B cell (primary cell): ENCODE data around the gene MDP1. TPM values are rescaled to one million over a fixed set of nuclear protein-coding genes. Genes with fewer than 3 reads are reported as not detected.

Experiments
- ATAC-seq: fragments of 200-7000 bp; cut with Tn5 transposase; one replicate; pipeline ENCODE4 v1.10.0; 2021; ENCODE audit warnings: low read depth, mild to moderate bottlenecking, moderate number of reproducible peaks, moderate library complexity
- CTCF ChIA-PET: fragments of 350-600 bp; sonication (Branson Sonifier 250); formaldehyde crosslinking; loops from one replicate; lab custom pipeline; 2021; ENCODE audit warnings: antibody characterized with exemption, inconsistent platforms; lab: Charles Lee
- POLR2A ChIA-PET: fragments of 350-600 bp; sonication (Branson Sonifier 250); formaldehyde crosslinking; loops from one replicate; lab custom pipeline; 2021; ENCODE audit warnings: antibody characterized with exemption; lab: Charles Lee
- DNase-seq: peaks from one replicate; pipeline ENCODE4 v3.0.0; 2013
- H2AFZ ChIP-seq: 2 replicates; pipeline ENCODE4 v1.6.1; 2012; ENCODE audit warnings: mild to moderate bottlenecking, low read depth, low read length; ENCODE audit not compliant: insufficient read depth, poor library complexity, severe bottlenecking
- H3K27ac ChIP-seq, 2 donors: 1 replicate in 1 of 2; 2 replicates in 1 of 2; pipeline ENCODE4 v1.5.1; 2012 to 2013; ENCODE audit warnings: low read length in 2 of 2, mild to moderate bottlenecking in 2 of 2, moderate library complexity in 1 of 2
- H3K27me3 ChIP-seq, 4 experiments: fragments of 200-600 bp in 1 of 4; sonication (generic) in 1 of 4; replicated peaks in 1 of 4; 1 replicate in 2 of 4; 2 replicates in 2 of 4; pipeline versions ENCODE4 v1.6.1 to v1.7.0; 2013 to 2016; ENCODE audit warnings: low read length in 3 of 4, mild to moderate bottlenecking in 2 of 4, mixed read lengths in 1 of 4, moderate library complexity in 1 of 4; ENCODE audit not compliant: insufficient read depth in 4 of 4, control insufficient read depth in 3 of 4; ENCODE audit errors: control extremely low read depth in 1 of 4
- H3K36me3 ChIP-seq, 2 experiments: replicated peaks in 1 of 2; 1 replicate in 1 of 2; 2 replicates in 1 of 2; pipeline versions ENCODE4 v1.6.1 to v1.7.1; 2013; ENCODE audit warnings: low read length in 1 of 2; ENCODE audit not compliant: insufficient read depth in 2 of 2, control insufficient read depth in 1 of 2; ENCODE audit errors: control extremely low read depth in 1 of 2, extremely low read depth in 1 of 2
- H3K4me1 ChIP-seq, 2 donors: fragments of 200-600 bp in 1 of 2; sonication (generic) in 1 of 2; 1 replicate in 1 of 2; 2 replicates in 1 of 2; pipeline versions ENCODE4 v1.5.1 to v1.6.1; 2013 to 2017; ENCODE audit warnings: low read length in 2 of 2; ENCODE audit not compliant: control insufficient read depth in 2 of 2, insufficient read depth in 2 of 2
- H3K4me2 ChIP-seq: replicated peaks from 2 replicates; pipeline ENCODE3; 2012; ENCODE audit warnings: mild to moderate bottlenecking, low read depth, low read length; ENCODE audit not compliant: poor library complexity, severe bottlenecking
- H3K4me3 ChIP-seq, 5 experiments: fragments of 200-600 bp in 1 of 5; sonication (generic) in 1 of 5; 1 replicate in 3 of 5; 2 replicates in 2 of 5; pipeline versions ENCODE4 v1.5.1 to v1.7.0; 2011 to 2016; ENCODE audit warnings: low read length in 4 of 5, mild to moderate bottlenecking in 4 of 5, low read depth in 2 of 5, control low read depth in 1 of 5, moderate library complexity in 1 of 5; ENCODE audit not compliant: insufficient read depth in 1 of 5; ENCODE audit errors: control extremely low read depth in 1 of 5, extremely low read depth in 1 of 5
- H3K79me2 ChIP-seq: fragments of 200-600 bp; sonication (generic); one replicate; pipeline ENCODE4 v1.6.0; 2016; ENCODE audit warnings: low read length; ENCODE audit not compliant: control insufficient read depth, insufficient read depth
- H3K9ac ChIP-seq: fragments of 200-600 bp; sonication (generic); 2 replicates; pipeline ENCODE4 v1.6.1; 2017; ENCODE audit warnings: mild to moderate bottlenecking, low read length, moderate library complexity
- H3K9me3 ChIP-seq, 3 donors: one replicate each; pipeline versions ENCODE4 v1.6.1 to v1.7.1; 2013; ENCODE audit warnings: low read length in 2 of 3; ENCODE audit not compliant: control insufficient read depth in 2 of 3, insufficient read depth in 1 of 3; ENCODE audit errors: control extremely low read depth in 1 of 3
- H4K20me1 ChIP-seq: 2 replicates; pipeline ENCODE4 v1.6.0; 2012; ENCODE audit warnings: mild to moderate bottlenecking, low read length; ENCODE audit not compliant: insufficient read depth, control insufficient read depth, poor library complexity, severe bottlenecking
- H3K27ac Mint-ChIP-seq: one replicate; pipeline ENCODE4 v1.8.0; 2021; ENCODE audit warnings: mixed read lengths
- H3K27me3 Mint-ChIP-seq: one replicate; pipeline ENCODE4 v1.8.0; 2021; ENCODE audit warnings: mixed read lengths
- H3K4me1 Mint-ChIP-seq: one replicate; pipeline ENCODE4 v1.8.0; 2021; ENCODE audit warnings: mixed read lengths
- H3K4me3 Mint-ChIP-seq: one replicate; pipeline ENCODE4 v1.8.0; 2021; ENCODE audit warnings: mixed read lengths
- H3K9me3 Mint-ChIP-seq: one replicate; pipeline ENCODE4 v1.8.0; 2022; ENCODE audit warnings: mixed read lengths; ENCODE audit not compliant: insufficient read depth
- EZH2 ChIP-seq: IDR thresholded peaks from 2 replicates; pipeline ENCODE4 v1.6.1; 2012; ENCODE audit warnings: borderline replicate concordance, low read depth, mild to moderate bottlenecking, moderate library complexity, low read length; ENCODE audit not compliant: insufficient read depth, poor library complexity, severe bottlenecking
- WGBS: methylation state at CpG from one replicate; pipeline ENCODE4 v1.1.5; 2013; ENCODE audit warnings: missing lambda C conversion rate; ENCODE audit not compliant: insufficient coverage; 5-methylcytosine and 5-hydroxymethylcytosine counted together
- intact Hi-C: fragments of 100-400 bp; cut with micrococcal nuclease; formaldehyde crosslinking; loops from one replicate; pipeline ENCODE4 v1.10.0; 2022
- polyA plus RNA-seq: library from polyadenylated mRNA; depleted of rRNA; stranded (reverse); fragments of >200 nt; gene quantifications from 2 replicates; pipeline ENCODE4 v1.2.3, GENCODE V29; 2012
- total RNA-seq, 2 donors: library from RNA; stranded (reverse); fragments of 120-200 nt in 1 of 2; gene quantifications; 1 replicate in 1 of 2; 2 replicates in 1 of 2; pipeline versions ENCODE4 v1.2.3 to v1.2.4, GENCODE V29; 2013 to 2022
- TF ChIP-seq, protein P1 (sequence below): fragments of 200-600 bp; IDR thresholded peaks from one replicate; pipeline ENCODE4 v1.8.0; 2022; ENCODE audit warnings: antibody characterized with exemption, mild to moderate bottlenecking

MDP1 gene
- total and polyA plus RNA-seq, 2 donors (not counting 1 experiment from before 2014, with no cell fraction given): 11.3 to 28.1 TPM

DNA sequence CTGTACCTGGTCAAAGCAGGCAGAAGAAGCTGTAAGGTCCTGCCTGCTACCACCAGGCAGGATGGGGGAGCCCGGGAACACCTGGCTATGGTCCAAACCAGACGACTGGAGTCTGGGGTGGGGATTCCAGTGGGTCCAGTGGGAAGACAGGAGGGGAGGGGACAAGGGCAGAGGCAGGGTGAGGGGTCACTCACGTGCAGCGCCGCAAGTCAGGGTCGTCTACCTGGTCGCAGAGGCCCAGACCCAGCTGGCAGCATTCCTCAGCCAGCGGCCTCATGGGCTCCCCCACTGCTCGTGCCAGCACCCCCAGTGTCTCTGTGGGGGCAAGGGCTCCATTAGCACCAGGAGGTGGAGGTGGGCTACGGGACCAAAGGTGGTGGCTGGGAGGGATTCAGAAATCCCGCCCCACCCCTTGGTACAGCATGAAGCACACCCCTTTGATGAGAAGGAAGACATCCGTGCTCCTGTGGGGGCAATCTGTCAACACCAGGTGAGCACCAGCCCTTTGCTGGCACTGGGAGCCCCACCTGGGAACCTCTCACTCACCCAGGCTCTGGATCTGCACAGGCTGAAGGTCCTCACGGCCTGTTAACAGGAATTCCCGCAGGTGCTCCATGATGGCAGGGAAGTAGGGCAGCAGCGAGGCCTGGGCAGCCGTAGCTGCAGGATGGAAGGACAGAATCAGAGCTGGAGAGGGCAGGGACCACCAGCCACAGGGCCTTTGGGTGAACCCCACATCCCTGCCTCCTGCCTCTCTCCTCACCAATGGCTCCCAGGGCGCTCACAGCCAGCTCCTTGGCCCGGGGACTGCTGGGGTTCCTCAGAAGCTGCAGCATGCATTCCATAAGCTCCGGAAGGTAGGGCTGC, 31.5 kb downstream of the MDP1 start:
- Mint-ChIP-seq H3K4me1 (peaks cover 28% of the 10 kb centered on the region), H3K4me3 (no peak overlapping the region), H3K27ac (no peak overlapping the region), H3K9me3 (no peaks in the 10 kb centered on the region), H3K27me3 (no peaks in the 10 kb centered on the region)
- Histone ChIP-seq H3K4me1 (peaks cover 14 to 17% of the 10 kb centered on the region in 2 donors), H3K4me3 (no peak overlapping the region), H3K79me2 (peaks cover 34% of the 10 kb centered on the region), H2AFZ (no peak overlapping the region), H3K9ac (no peak overlapping the region), H3K9me3 (no peaks in the 10 kb centered on the region), H3K27ac (no peak overlapping the region), H3K27me3 (no peaks in the 10 kb centered on the region), H3K36me3 (peaks cover 5 to 71% of the 10 kb centered on the region in 2 experiments), H3K4me2 (no peak overlapping the region), H4K20me1 (no peaks in the 10 kb centered on the region)
- ChIA-PET POLR2A (interaction anchor here (0.8 kb wide), 1 partner anchor 22 kb away, joined by 6 read pairs; no protein-coding TSS in a partner anchor), CTCF (interaction anchor here (0.5 kb wide), 1 partner anchor 58 kb away, joined by 3 read pairs; no protein-coding TSS in a partner anchor)
- intact Hi-C loops: no loop called here
- DNase-seq (no peak), ATAC-seq (no peak)
- TF ChIP-seq EZH2: no peak
- TF ChIP-seq, protein P1, sequence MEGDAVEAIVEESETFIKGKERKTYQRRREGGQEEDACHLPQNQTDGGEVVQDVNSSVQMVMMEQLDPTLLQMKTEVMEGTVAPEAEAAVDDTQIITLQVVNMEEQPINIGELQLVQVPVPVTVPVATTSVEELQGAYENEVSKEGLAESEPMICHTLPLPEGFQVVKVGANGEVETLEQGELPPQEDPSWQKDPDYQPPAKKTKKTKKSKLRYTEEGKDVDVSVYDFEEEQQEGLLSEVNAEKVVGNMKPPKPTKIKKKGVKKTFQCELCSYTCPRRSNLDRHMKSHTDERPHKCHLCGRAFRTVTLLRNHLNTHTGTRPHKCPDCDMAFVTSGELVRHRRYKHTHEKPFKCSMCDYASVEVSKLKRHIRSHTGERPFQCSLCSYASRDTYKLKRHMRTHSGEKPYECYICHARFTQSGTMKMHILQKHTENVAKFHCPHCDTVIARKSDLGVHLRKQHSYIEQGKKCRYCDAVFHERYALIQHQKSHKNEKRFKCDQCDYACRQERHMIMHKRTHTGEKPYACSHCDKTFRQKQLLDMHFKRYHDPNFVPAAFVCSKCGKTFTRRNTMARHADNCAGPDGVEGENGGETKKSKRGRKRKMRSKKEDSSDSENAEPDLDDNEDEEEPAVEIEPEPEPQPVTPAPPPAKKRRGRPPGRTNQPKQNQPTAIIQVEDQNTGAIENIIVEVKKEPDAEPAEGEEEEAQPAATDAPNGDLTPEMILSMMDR: no peak
- 94% methylated on average over 18 of the region's 19 CpGs for WGBS

DNA sequence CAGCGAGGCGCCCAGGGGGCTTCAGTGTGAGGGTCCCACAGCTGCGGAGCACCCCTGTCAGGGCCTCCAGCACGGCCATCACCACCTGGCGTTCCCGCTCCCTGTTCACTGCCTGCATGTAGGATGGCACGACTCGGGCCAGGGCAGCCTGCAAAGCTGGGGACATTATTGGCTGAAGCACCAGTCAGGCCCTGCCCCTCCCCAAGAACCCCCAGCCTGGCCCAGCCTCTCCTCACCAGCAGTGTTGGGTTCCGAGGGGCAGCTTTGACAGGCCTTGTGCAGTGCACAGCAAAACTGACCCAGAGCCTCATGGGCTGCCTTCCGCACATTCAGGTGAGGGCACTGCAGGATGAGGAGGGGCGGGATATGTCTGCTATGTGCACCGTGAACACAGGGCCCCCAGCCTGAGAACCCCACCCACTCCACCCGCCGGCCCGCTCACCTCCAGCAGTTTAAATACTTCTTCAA, 32.8 kb downstream of the MDP1 start:
- Histone ChIP-seq H4K20me1 (no peaks in the 10 kb centered on the region), H3K27me3 (no peaks in the 10 kb centered on the region), H3K79me2 (peaks cover 33% of the 10 kb centered on the region), H3K9ac (no peak overlapping the region), H3K36me3 (peaks cover 5 to 73% of the 10 kb centered on the region in 2 experiments), H3K4me3 (no peak overlapping the region), H3K4me2 (no peak overlapping the region), H3K9me3 (no peaks in the 10 kb centered on the region), H2AFZ (no peak overlapping the region), H3K27ac (no peak overlapping the region), H3K4me1 (peaks cover 9 to 10% of the 10 kb centered on the region in 2 donors)
- ChIA-PET CTCF (no interaction called here), POLR2A (no interaction called here)
- ATAC-seq (no peak), DNase-seq (no peak)
- no peaks in the 10 kb centered on the region for H3K9me3 Mint-ChIP-seq
- H3K27ac Mint-ChIP-seq: no peak overlapping the region
- no peaks in the 10 kb centered on the region for H3K27me3 Mint-ChIP-seq
- peaks cover 20% of the 10 kb centered on the region for H3K4me1 Mint-ChIP-seq
- WGBS: 99% methylated on average over 11 of the region's 15 CpGs
- intact Hi-C loops: no loop called here
- H3K4me3 Mint-ChIP-seq: no peak overlapping the region
- TF ChIP-seq, protein P1: no peak
- TF ChIP-seq EZH2: no peak
